Liver (tissue), 9 donors: ENCODE results near the gene MARCHF9. TPM values are rescaled to one million over a fixed set of nuclear protein-coding genes. Genes with fewer than 3 reads are reported as not detected.

Experiments used
- DNase-seq: peaks from one replicate; pipeline ENCODE4 v3.0.0-alpha.2; 2017; ENCODE audit warnings: low spot score
- H3K27ac ChIP-seq, 2 donors: one replicate each; pipeline ENCODE4 v1.7.0; 2013; ENCODE audit warnings: inconsistent platforms in 2 of 2, low read length in 2 of 2, control low read depth in 1 of 2, low read depth in 1 of 2, mild to moderate bottlenecking in 1 of 2
- H3K27me3 ChIP-seq, 4 donors: one replicate each; pipeline versions ENCODE4 v1.6.1 to v1.7.0; 2013; ENCODE audit warnings: low read length in 3 of 4, inconsistent platforms in 1 of 4, mild to moderate bottlenecking in 1 of 4, moderate library complexity in 1 of 4; ENCODE audit not compliant: control insufficient read depth in 4 of 4, insufficient read depth in 4 of 4
- H3K36me3 ChIP-seq, 4 donors: one replicate each; pipeline versions ENCODE4 v1.6.1 to v1.7.0; 2013; ENCODE audit warnings: low read length in 3 of 4, mild to moderate bottlenecking in 3 of 4, low read depth in 1 of 4, moderate library complexity in 1 of 4; ENCODE audit not compliant: control insufficient read depth in 4 of 4, insufficient read depth in 3 of 4
- H3K4me1 ChIP-seq, 4 donors: one replicate each; pipeline versions ENCODE4 v1.6.1 to v1.7.0; 2013; ENCODE audit warnings: low read length in 3 of 4, mild to moderate bottlenecking in 3 of 4, moderate library complexity in 1 of 4; ENCODE audit not compliant: control insufficient read depth in 4 of 4, insufficient read depth in 4 of 4
- H3K4me3 ChIP-seq, 3 donors: one replicate each; pipeline versions ENCODE4 v1.6.1 to v1.7.0; 2013; ENCODE audit warnings: low read length in 3 of 3, control low read depth in 1 of 3, low read depth in 1 of 3, mild to moderate bottlenecking in 1 of 3
- H3K9ac ChIP-seq, 2 donors: one replicate each; pipeline ENCODE4 v1.7.0; 2013; ENCODE audit warnings: low read length in 2 of 2, mild to moderate bottlenecking in 2 of 2, moderate library complexity in 2 of 2, control low read depth in 1 of 2, low read depth in 1 of 2
- H3K9me3 ChIP-seq, 4 donors: one replicate each; pipeline versions ENCODE4 v1.6.1 to v1.7.0; 2013; ENCODE audit warnings: low read length in 3 of 4; ENCODE audit not compliant: control insufficient read depth in 4 of 4
- ATF3 ChIP-seq: IDR thresholded peaks from 2 replicates; pipeline ENCODE4 v1.6.1; 2016; ENCODE audit warnings: antibody characterized with exemption
- EGR1 ChIP-seq, 2 donors: IDR thresholded peaks; 2 replicates each; pipeline ENCODE4 v1.6.1; 2016 to 2018; ENCODE audit warnings: antibody characterized with exemption in 2 of 2, low read depth in 2 of 2
- FOXA1 ChIP-seq: IDR thresholded peaks from 2 replicates; pipeline ENCODE4 v1.6.1; 2016; ENCODE audit warnings: antibody characterized with exemption
- FOXA2 ChIP-seq: IDR thresholded peaks from 2 replicates; pipeline ENCODE4 v1.6.1; 2016; ENCODE audit warnings: antibody characterized with exemption
- GABPA ChIP-seq, 2 donors: IDR thresholded peaks in 1 of 2; conservative IDR thresholded peaks in 1 of 2; 2 replicates each; pipeline ENCODE4 v1.6.1; 2016; ENCODE audit warnings: antibody characterized with exemption in 2 of 2, mild to moderate bottlenecking in 1 of 2, moderate library complexity in 1 of 2
- HNF4A ChIP-seq, 2 donors: conservative IDR thresholded peaks; 2 replicates each; pipeline ENCODE4 v1.6.1; 2016; ENCODE audit warnings: antibody characterized with exemption in 2 of 2, mild to moderate bottlenecking in 2 of 2
- HNF4G ChIP-seq: IDR thresholded peaks from 2 replicates; pipeline ENCODE4 v1.6.1; 2016; ENCODE audit warnings: antibody characterized with exemption
- JUND ChIP-seq, 2 donors: IDR thresholded peaks; 2 replicates each; pipeline ENCODE4 v1.6.1; 2016; ENCODE audit warnings: antibody characterized with exemption in 2 of 2
- MAX ChIP-seq: IDR thresholded peaks from 2 replicates; pipeline ENCODE4 v1.6.1; 2016; ENCODE audit warnings: antibody characterized with exemption
- NR2F2 ChIP-seq: IDR thresholded peaks from 2 replicates; pipeline ENCODE4 v1.6.1; 2016; ENCODE audit warnings: antibody characterized with exemption
- RAD21 ChIP-seq, 2 donors: IDR thresholded peaks; 2 replicates each; pipeline ENCODE4 v1.6.1; 2016; ENCODE audit warnings: antibody characterized with exemption in 2 of 2, mild to moderate bottlenecking in 2 of 2
- REST ChIP-seq: IDR thresholded peaks from 2 replicates; pipeline ENCODE4 v1.6.1; 2016; ENCODE audit warnings: antibody characterized with exemption, mild to moderate bottlenecking
- RXRA ChIP-seq, 2 donors: IDR thresholded peaks; 2 replicates each; pipeline ENCODE4 v1.6.1; 2017 to 2018; ENCODE audit warnings: antibody characterized with exemption in 2 of 2, mild to moderate bottlenecking in 1 of 2
- SP1 ChIP-seq: IDR thresholded peaks from 2 replicates; pipeline ENCODE4 v1.6.1; 2018; ENCODE audit warnings: antibody characterized with exemption, mild to moderate bottlenecking
- TAF1 ChIP-seq: conservative IDR thresholded peaks from 2 replicates; pipeline ENCODE4 v1.6.1; 2016; ENCODE audit warnings: antibody characterized with exemption, mild to moderate bottlenecking
- YY1 ChIP-seq: IDR thresholded peaks from 2 replicates; pipeline ENCODE4 v1.6.1; 2016; ENCODE audit warnings: antibody characterized with exemption, mild to moderate bottlenecking
- ZBTB33 ChIP-seq: IDR thresholded peaks from 2 replicates; pipeline ENCODE4 v1.6.1; 2016; ENCODE audit warnings: antibody characterized with exemption
- WGBS: extraction: QIAGEN DNeasy Blood & Tissue Kit; methylation state at CpG from one replicate; pipeline ENCODE4 v1.1.7; 2013; 5-methylcytosine and 5-hydroxymethylcytosine counted together
- polyA plus RNA-seq, 2 donors: library from polyadenylated mRNA; stranded (reverse) in 1 of 2; unstranded in 1 of 2; fragments of 200-250 nt in 1 of 2; fragments of >200 nt in 1 of 2; fragmentation: Nextera tagmentation in 1 of 2; extraction: Ambion mirVana in 1 of 2; gene quantifications; one replicate each; pipeline versions ENCODE4 v1.2.1 to v1.2.3, GENCODE V29; 2013 to 2015
- total RNA-seq, 2 donors: library from RNA; depleted of rRNA; stranded (reverse); fragments of >200 nt; gene quantifications; one replicate each; pipeline ENCODE4 v1.2.3, GENCODE V29; 2014
- TF ChIP-seq, protein P1 (sequence below): fragments of 150-350 bp; IDR thresholded peaks from 2 replicates; pipeline ENCODE4 v1.5.1; 2017; ENCODE audit warnings: improper control_type of control experiment, low read depth, low read length; ENCODE audit not compliant: missing input control
- donor health status: healthy.
- donor health status: healthy.
- donor health status: healthy.
- donor health status: healthy.
- donor health status: healthy.

The MARCHF9 gene
- total and polyA plus RNA-seq, 4 donors: 1.1 to 3.0 (median 2.2) TPM

DNA sequence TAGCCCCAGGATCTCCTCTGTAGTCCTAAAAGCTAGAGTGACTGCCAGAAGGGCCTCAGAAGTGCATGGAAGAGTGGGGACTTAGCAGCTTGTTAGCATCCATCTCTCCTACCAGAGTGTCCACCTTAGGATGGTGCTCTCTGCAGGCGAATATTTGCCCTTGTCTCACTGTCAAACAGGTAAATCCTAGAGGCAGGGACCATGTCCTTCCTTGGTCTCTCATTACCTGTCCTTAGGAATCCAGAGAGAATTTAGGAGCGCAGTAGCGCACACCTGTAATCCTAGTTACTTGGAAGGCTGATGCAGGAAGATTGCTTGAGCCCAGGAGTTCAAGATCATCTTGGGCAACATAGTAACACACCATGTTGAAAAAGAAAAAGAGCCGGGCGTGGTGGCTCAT lies 37.8 kb upstream of the MARCHF9 start:
- Histone ChIP-seq H3K4me1 (no peaks in the 10 kb centered on the region), H3K4me3 (no peak overlapping the region), H3K9ac (no peak overlapping the region), H3K27ac (no peak overlapping the region), H3K27me3 (no peaks in the 10 kb centered on the region), H3K9me3 (no peaks in the 10 kb centered on the region), H3K36me3 (peaks cover 14 to 68% (median 54%) of the 10 kb centered on the region in 4 donors)
- TF ChIP-seq YY1 (no peak), EGR1 (IDR thresholded peaks at IDR 0.05; ENCODE audit: low read depth in 2 of 2) (no peak), NR2F2 (no peak), MAX (no peak), RAD21 (IDR thresholded peaks at IDR 0.05) (no peak), SP1 (no peak), ZBTB33 (no peak), FOXA1 (no peak), JUND (IDR thresholded peaks at IDR 0.05) (no peak), TAF1 (no peak), GABPA (IDR thresholded peaks at IDR 0.05 in 1 of 2, conservative IDR thresholded peaks at IDR 0.05 in 1 of 2) (no peak), ATF3 (no peak), HNF4G (no peak), FOXA2 (no peak)
- TF ChIP-seq, protein P1, sequence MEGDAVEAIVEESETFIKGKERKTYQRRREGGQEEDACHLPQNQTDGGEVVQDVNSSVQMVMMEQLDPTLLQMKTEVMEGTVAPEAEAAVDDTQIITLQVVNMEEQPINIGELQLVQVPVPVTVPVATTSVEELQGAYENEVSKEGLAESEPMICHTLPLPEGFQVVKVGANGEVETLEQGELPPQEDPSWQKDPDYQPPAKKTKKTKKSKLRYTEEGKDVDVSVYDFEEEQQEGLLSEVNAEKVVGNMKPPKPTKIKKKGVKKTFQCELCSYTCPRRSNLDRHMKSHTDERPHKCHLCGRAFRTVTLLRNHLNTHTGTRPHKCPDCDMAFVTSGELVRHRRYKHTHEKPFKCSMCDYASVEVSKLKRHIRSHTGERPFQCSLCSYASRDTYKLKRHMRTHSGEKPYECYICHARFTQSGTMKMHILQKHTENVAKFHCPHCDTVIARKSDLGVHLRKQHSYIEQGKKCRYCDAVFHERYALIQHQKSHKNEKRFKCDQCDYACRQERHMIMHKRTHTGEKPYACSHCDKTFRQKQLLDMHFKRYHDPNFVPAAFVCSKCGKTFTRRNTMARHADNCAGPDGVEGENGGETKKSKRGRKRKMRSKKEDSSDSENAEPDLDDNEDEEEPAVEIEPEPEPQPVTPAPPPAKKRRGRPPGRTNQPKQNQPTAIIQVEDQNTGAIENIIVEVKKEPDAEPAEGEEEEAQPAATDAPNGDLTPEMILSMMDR: no peak
- DNase-seq: no peak
- 99% methylated on average over 5 of the region's 5 CpGs for WGBS

DNA sequence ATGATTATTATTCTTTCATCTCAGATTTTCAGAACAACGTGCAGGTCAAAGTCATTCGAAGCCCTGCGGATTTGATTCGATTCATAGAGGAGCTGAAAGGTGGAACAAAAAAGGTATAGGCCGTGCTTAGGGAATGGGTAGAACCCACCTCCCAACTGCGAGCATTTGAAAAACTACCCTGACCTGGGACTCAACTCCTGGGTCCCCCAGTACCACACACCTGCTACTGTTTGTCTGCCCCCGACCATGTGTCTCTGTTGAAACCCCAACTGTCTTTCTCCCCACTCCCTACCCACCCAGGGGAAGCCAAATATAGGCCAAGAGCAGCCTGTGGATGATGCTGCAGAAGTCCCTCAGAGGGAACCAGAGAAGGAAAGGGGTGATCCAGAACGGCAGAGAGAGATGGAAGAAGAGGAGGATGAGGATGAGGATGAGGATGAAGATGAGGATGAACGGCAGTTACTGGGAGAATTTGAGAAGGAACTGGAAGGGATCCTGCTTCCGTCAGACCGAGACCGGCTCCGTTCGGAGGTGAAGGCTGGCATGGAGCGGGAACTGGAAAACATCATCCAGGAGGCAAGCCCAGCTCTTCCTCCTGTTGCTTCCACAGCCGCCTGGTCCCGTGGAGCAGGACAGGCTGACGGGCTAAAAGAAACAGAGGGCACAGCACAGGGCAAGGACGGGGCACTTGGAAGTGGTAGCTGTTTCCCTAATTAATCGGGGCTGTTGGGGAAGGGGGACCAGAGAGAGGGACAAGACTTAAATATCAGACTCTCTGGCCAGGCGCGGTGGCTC lies 36.9 kb upstream of the MARCHF9 start:
- WGBS: 97% methylated on average over 22 of the region's 22 CpGs
- Histone ChIP-seq H3K27ac (no peak overlapping the region), H3K4me1 (no peaks in the 10 kb centered on the region), H3K4me3 (no peak overlapping the region), H3K36me3 (peaks cover 14 to 64% (median 52%) of the 10 kb centered on the region in 4 donors), H3K9me3 (no peaks in the 10 kb centered on the region), H3K9ac (no peak overlapping the region), H3K27me3 (no peaks in the 10 kb centered on the region)
- DNase-seq: no peak
- TF ChIP-seq TAF1 (no peak), YY1 (no peak), FOXA2 (no peak), EGR1 (IDR thresholded peaks at IDR 0.05; ENCODE audit: low read depth in 2 of 2) (no peak), FOXA1 (no peak), HNF4G (no peak), GABPA (IDR thresholded peaks at IDR 0.05 in 1 of 2, conservative IDR thresholded peaks at IDR 0.05 in 1 of 2) (no peak), ATF3 (no peak), NR2F2 (no peak), SP1 (no peak), REST (no peak), HNF4A (conservative IDR thresholded peaks at IDR 0.05) (no peak), RXRA (IDR thresholded peaks at IDR 0.05) (no peak), MAX (no peak), JUND (IDR thresholded peaks at IDR 0.05) (no peak)
- TF ChIP-seq, protein P1: no peak
